HG03095 (cell line): ENCODE results near the gene PHF1.
A peak's percentile ranks its signal among the peaks of the same experiment; 100 is the strongest.

ENCODE experiments used
- ATAC-seq: cut with Tn5 transposase; IDR thresholded peaks from one replicate; pipeline ENCODE4 v1.9.1; 2021; ENCODE audit warnings: moderate library complexity; ENCODE audit not compliant: unreplicated experiment

PHF1 gene

DNA sequence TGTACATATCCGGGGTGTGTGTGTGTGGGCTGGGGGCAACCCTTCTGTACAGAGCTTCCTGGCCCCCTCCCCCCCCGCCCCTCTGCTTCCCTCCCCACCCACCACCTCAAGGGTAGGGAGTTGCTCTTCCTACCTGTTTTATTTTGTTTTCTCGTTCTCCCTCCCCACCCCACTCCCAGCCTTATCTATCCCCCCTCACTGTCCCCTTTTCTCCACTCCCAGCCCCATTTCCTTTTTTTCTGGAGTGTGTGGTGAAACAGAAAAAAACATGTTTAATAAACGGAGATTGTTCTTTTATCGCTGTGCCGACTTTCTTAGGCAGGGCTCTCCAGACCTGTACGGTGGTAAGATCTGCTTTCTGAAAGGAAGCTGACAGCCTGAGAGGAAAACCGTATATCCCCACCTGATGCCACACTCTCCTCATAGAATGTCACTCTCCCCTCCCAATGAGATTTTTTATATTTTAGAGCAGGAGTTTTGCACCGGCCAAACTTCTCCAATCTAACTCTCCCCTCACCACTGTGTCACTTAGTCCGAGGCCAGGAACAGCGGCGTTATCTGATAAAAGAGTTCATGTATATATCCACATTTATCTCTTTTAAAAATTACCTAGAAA is 42.7 kb downstream of the PHF1 start:
- no peak for ATAC-seq

DNA sequence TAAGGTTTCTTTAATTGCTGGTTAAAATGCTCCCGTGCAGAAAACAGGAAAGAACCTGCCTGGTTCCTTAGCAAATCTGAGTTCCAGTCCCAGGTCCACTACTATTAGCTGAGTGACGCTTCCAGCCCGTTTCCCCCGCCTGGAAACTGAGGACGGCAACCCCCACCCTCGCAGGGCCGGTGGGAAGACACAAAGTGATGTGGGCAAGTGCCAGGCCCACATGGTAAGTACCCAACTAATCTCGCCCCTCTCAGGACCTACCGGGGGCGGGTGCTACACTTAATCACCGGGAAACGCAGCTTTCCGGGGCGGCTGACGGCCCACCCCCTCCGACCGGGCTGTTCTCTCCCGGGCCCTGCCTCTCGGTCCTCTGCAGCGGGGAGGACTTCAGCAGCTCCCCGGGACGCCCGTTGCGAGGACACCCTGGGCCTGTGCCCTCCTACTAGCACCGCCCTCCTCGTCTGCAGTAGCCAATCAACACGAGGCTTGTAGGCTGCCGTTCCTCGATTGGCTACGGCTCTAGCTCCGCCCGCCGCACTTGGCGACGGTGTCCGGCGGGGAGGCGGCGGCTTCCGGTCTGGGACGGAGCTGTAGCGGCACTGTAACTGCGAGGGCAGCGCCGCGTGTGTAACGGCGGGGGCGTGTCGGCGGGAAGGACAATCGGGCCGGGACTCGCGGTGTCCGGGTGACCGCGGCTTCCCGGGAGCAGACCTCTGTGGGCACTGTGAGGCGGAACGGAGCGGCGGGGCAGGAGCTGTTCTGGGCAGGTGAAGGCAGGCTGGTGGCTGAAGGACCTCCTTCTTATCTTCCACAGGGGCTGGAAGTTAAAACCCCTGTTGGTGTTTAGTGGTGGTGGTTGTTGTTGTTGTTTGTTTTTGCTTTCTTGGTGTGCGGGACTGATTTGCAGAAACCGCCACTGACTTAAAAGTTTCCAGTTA is 43.5 kb downstream of the PHF1 start, which contains the start of gene ZBTB9:
Gene ZBTB9, plus strand, starts transcription at position 568 of the 938 bp plus-strand sequence. CDS start 525 bp downstream, outside the sequence.
- peak; percentile 98 for ATAC-seq

DNA sequence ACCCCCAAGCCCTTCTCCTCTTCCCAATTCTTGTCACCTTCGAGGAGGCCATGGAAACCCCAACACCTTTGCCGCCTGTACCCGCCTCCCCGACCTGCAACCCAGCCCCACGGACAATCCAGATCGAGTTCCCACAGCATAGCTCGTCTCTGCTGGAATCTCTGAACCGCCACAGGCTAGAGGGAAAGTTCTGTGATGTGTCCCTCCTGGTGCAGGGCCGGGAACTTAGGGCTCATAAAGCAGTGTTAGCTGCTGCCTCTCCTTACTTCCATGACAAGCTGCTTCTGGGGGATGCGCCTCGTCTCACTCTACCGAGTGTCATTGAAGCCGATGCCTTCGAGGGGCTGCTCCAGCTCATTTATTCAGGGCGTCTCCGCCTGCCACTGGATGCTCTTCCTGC is 44.2 kb downstream of the PHF1 start:
- ATAC-seq: no peak

DNA sequence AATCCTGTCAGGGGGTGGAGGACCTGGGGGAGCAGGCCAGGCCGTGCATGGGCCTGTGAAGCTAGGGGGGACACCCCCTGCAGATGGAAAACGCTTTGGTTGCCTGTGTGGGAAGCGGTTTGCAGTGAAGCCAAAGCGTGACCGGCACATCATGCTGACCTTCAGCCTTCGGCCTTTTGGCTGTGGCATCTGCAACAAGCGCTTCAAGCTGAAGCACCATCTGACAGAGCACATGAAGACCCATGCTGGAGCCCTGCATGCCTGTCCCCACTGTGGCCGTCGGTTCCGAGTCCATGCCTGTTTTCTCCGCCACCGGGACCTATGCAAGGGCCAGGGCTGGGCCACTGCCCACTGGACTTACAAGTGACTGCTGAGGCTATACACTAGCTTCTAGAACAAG is 45.3 kb downstream of the PHF1 start:
- no peak for ATAC-seq

DNA sequence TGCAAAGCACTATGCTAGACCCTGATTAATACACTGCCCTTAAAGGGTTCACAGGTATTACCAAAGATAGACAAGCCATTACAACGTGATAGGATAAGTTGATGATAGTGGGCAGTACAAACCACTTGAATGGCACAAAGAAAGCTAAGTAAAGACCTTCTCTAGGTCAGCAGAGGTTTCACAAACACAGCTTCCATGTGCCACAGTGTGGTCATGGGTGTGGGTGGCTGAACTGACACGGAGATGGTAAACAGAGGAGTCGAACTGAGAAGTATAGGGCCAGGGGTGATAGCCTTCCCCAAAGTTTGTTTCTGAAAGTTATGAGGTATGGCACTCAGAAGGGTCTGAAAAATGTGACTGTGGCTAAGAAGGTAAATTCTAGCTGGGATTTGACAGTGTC is 47.9 kb downstream of the PHF1 start:
- no peak for ATAC-seq

DNA sequence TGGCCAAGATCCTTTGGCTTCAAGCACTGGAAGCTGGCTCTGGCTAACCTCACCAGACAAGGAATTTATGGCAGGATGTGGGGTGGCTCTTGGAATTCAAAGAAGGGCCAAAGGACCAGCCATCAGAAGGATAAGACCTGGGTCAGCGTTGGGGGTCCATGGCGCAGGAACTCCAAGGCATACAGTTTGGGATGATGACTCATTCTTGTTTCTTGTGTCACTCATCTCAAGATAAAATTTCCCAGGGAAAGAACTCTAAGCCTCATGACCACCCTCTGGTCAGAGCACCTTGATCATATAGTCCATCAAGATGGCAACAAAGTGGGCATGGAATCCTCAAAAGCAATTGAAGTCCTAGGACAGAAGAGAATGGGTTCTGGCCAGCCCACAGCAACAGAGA is 48.4 kb downstream of the PHF1 start:
- no peak for ATAC-seq
